Ascending aorta (tissue), 2 donors: ENCODE results near the gene HRAS. TPM values are rescaled to one million over a fixed set of nuclear protein-coding genes. Genes with fewer than 3 reads are reported as not detected.

Experiments used
- DNase-seq, 2 donors: peaks; one replicate each; pipeline ENCODE4 v3.0.0-alpha.2; 2019; ENCODE audit warnings: low spot score in 2 of 2
- H3K27ac ChIP-seq, 2 donors: fragments of 200-600 bp; sonication (generic); one replicate each; pipeline ENCODE4 v1.5.1; 2016 to 2017; ENCODE audit warnings: mild to moderate bottlenecking in 1 of 2
- H3K27me3 ChIP-seq: fragments of 200-600 bp; sonication (generic); one replicate; pipeline ENCODE4 v1.5.1; 2017
- H3K36me3 ChIP-seq, 2 donors: fragments of 200-600 bp; sonication (generic); one replicate each; pipeline ENCODE4 v1.5.1; 2016
- H3K4me1 ChIP-seq, 2 donors: fragments of 200-600 bp; sonication (generic); one replicate each; pipeline ENCODE4 v1.5.1; 2016 to 2017; ENCODE audit warnings: mild to moderate bottlenecking in 1 of 2
- H3K4me3 ChIP-seq, 2 donors: fragments of 200-600 bp; sonication (generic); one replicate each; pipeline ENCODE4 v1.5.1; 2016 to 2017; ENCODE audit warnings: mild to moderate bottlenecking in 1 of 2
- H3K9me3 ChIP-seq, 2 donors: fragments of 200-600 bp; sonication (generic); one replicate each; pipeline ENCODE4 v1.5.1; 2016
- CTCF ChIP-seq, 3 experiments: fragments of 200-600 bp in 2 of 3; fragments of 450-650 bp in 1 of 3; sonication (generic) in 2 of 3; IDR thresholded peaks; one replicate each; pipeline ENCODE4 v1.5.1; 2016 to 2019; ENCODE audit warnings: antibody characterized with exemption in 3 of 3, mild to moderate bottlenecking in 1 of 3, moderate library complexity in 1 of 3
- intact Hi-C: fragments of 100-400 bp; cut with DNase I; formaldehyde crosslinking; loops from one replicate; pipeline ENCODE4 v1.15.1; 2023
- total RNA-seq: library from RNA; depleted of rRNA; stranded (reverse); fragments of >200 nt; gene quantifications from one replicate; pipeline ENCODE4 v1.1.0, GENCODE V29; 2016

Gene HRAS
- total RNA-seq, 1 donor from 2014 or later: 21.6 TPM

- DNase-seq: no peak
- no peak for TF ChIP-seq CTCF (IDR thresholded peaks at IDR 0.05)
- peaks cover 11 to 12% of the 10 kb centered on the region in 2 donors for H3K4me1 ChIP-seq
Measured at GRCh38 chr11:553083-553987, 18.0 kb upstream of the HRAS start.

GRCh38 chr11:551596-551995, 16.2 kb upstream of the HRAS start:
- Histone ChIP-seq H3K27me3 (peaks cover 25% of the 10 kb centered on the region), H3K9me3 (no peaks in the 10 kb centered on the region), H3K4me3 (no peak overlapping the region), H3K27ac (no peak overlapping the region), H3K36me3 (no peaks in the 10 kb centered on the region), H3K4me1 (peaks cover 11 to 12% of the 10 kb centered on the region in 2 donors)
- TF ChIP-seq CTCF (IDR thresholded peaks at IDR 0.05): no peak
- DNase-seq: no peak
- intact Hi-C loops: no loop called here

More at GRCh38 chr11:553083-553987, 18.0 kb upstream of the HRAS start:
- H3K9me3 ChIP-seq: no peaks in the 10 kb centered on the region
- intact Hi-C loops: no loop called here
- H3K36me3 ChIP-seq: no peaks in the 10 kb centered on the region
- no peak overlapping the region for H3K4me3 ChIP-seq
- H3K27me3 ChIP-seq: peaks cover 25% of the 10 kb centered on the region
- no peak overlapping the region for H3K27ac ChIP-seq

GRCh38 chr11:551131-551530, 15.8 kb upstream of the HRAS start:
- H3K9me3 ChIP-seq: no peaks in the 10 kb centered on the region
- H3K36me3 ChIP-seq: no peaks in the 10 kb centered on the region
- H3K4me1 ChIP-seq: peaks cover 11 to 12% of the 10 kb centered on the region in 2 donors
- no peak for TF ChIP-seq CTCF (IDR thresholded peaks at IDR 0.05)
- H3K27ac ChIP-seq: no peak overlapping the region
- no peak for DNase-seq
- intact Hi-C loops: no loop called here
- H3K27me3 ChIP-seq: peaks cover 21% of the 10 kb centered on the region
- H3K4me3 ChIP-seq: no peak overlapping the region

GRCh38 chr11:550746-551085, 15.3 kb upstream of the HRAS start:
- Histone ChIP-seq H3K27ac (no peak overlapping the region), H3K36me3 (no peaks in the 10 kb centered on the region), H3K4me3 (no peak overlapping the region), H3K4me1 (peaks cover 6 to 11% of the 10 kb centered on the region in 2 donors), H3K9me3 (no peaks in the 10 kb centered on the region), H3K27me3 (peaks cover 18% of the 10 kb centered on the region)
- no peak for DNase-seq
- TF ChIP-seq CTCF (IDR thresholded peaks at IDR 0.05): no peak
- intact Hi-C loops: no loop called here

GRCh38 chr11:550021-550745, 14.8 kb upstream of the HRAS start:
- Histone ChIP-seq H3K4me1 (peaks cover 1 to 6% of the 10 kb centered on the region in 2 donors), H3K9me3 (no peaks in the 10 kb centered on the region), H3K27me3 (peaks cover 12% of the 10 kb centered on the region), H3K4me3 (no peak overlapping the region), H3K36me3 (no peaks in the 10 kb centered on the region), H3K27ac (no peak overlapping the region)
- TF ChIP-seq CTCF (IDR thresholded peaks at IDR 0.05): no peak
- no peak for DNase-seq
- intact Hi-C loops: no loop called here
